GM23338 (cell line): ENCODE data around the gene UBAC1. TPM values are rescaled to one million over a fixed set of nuclear protein-coding genes. Genes with fewer than 3 reads are reported as not detected.

Source experiments
- ATAC-seq: fragments of 200-7000 bp; cut with Tn5 transposase; 3 replicates; pipeline ENCODE4 v1.9.1; 2020
- DNase-seq: peaks from one replicate; pipeline ENCODE4 v3.0.0-alpha.2; 2015; ENCODE audit warnings: low spot score
- H2AFZ ChIP-seq: fragments of 200-600 bp; sonication (generic); 2 replicates; pipeline ENCODE4 v1.8.0; 2016; ENCODE audit warnings: antibody characterized with exemption, mild to moderate bottlenecking, moderate library complexity
- H3F3A ChIP-seq: fragments of 200-600 bp; sonication (generic); replicated peaks from 2 replicates; pipeline ENCODE4 v1.8.0; 2017; ENCODE audit warnings: antibody characterized with exemption, mixed run types, low read depth
- H3K27ac ChIP-seq: fragments of 200-600 bp; sonication (generic); 2 replicates; pipeline ENCODE4 v1.6.1; 2016; ENCODE audit warnings: low read depth
- H3K27me3 ChIP-seq: fragments of 200-600 bp; sonication (generic); 2 replicates; pipeline ENCODE4 v1.8.0; 2016; ENCODE audit warnings: mild to moderate bottlenecking, mixed run types, moderate library complexity; ENCODE audit not compliant: insufficient read depth
- H3K36me3 ChIP-seq: fragments of 200-600 bp; sonication (generic); 2 replicates; pipeline ENCODE4 v1.8.0; 2016; ENCODE audit warnings: mild to moderate bottlenecking; ENCODE audit not compliant: insufficient read depth
- H3K4me1 ChIP-seq: fragments of 200-600 bp; sonication (generic); 2 replicates; pipeline ENCODE4 v1.8.0; 2016; ENCODE audit warnings: mild to moderate bottlenecking, moderate library complexity; ENCODE audit not compliant: insufficient read depth
- H3K4me2 ChIP-seq: fragments of 200-600 bp; sonication (generic); 2 replicates; pipeline ENCODE4 v1.7.1; 2017; ENCODE audit warnings: mixed run types
- H3K4me3 ChIP-seq: fragments of 200-600 bp; sonication (generic); 2 replicates; pipeline ENCODE4 v1.6.1; 2016; ENCODE audit warnings: mixed run types
- H3K79me2 ChIP-seq: fragments of 200-600 bp; sonication (generic); replicated peaks from 2 replicates; pipeline ENCODE4 v1.8.0; 2017; ENCODE audit warnings: mild to moderate bottlenecking; ENCODE audit not compliant: insufficient read depth
- H3K9me2 ChIP-seq: fragments of 200-600 bp; sonication (generic); 2 replicates; pipeline ENCODE4 v1.8.0; 2017; ENCODE audit not compliant: insufficient read depth
- H4K20me1 ChIP-seq: fragments of 200-600 bp; sonication (generic); replicated peaks from 2 replicates; pipeline ENCODE4 v1.8.0; 2017; ENCODE audit warnings: mild to moderate bottlenecking; ENCODE audit not compliant: insufficient read depth
- H3K27ac Mint-ChIP-seq: 2 replicates; pipeline ENCODE4 v1.8.0; 2020; ENCODE audit warnings: inconsistent platforms, mild to moderate bottlenecking, moderate library complexity, mixed read lengths
- H3K27me3 Mint-ChIP-seq: 3 replicates; pipeline ENCODE4 v1.8.0; 2022; ENCODE audit warnings: low read depth, mild to moderate bottlenecking, moderate library complexity, mixed read lengths, inconsistent platforms; ENCODE audit not compliant: insufficient read depth, poor library complexity
- H3K36me3 Mint-ChIP-seq: 3 replicates; pipeline ENCODE4 v1.8.0; 2021; ENCODE audit warnings: low read depth, mild to moderate bottlenecking, inconsistent platforms, moderate library complexity, mixed read lengths
- H3K4me1 Mint-ChIP-seq: 3 replicates; pipeline ENCODE4 v1.8.0; 2020; ENCODE audit warnings: mild to moderate bottlenecking, inconsistent platforms, mixed read lengths
- H3K4me3 Mint-ChIP-seq: 3 replicates; pipeline ENCODE4 v1.8.0; 2021; ENCODE audit warnings: moderate library complexity, mild to moderate bottlenecking, inconsistent platforms, mixed read lengths
- H3K9me3 Mint-ChIP-seq: 3 replicates; pipeline ENCODE4 v1.8.0; 2020; ENCODE audit warnings: moderate library complexity, mild to moderate bottlenecking, inconsistent platforms, mixed read lengths
- CREB1 ChIP-seq: fragments of 250-450 bp; sonication (Bioruptor Pico); IDR thresholded peaks from 2 replicates; pipeline ENCODE4 v1.5.0; 2020; ENCODE audit warnings: low read depth, mild to moderate bottlenecking, moderate library complexity
- CTCF ChIP-seq, 2 experiments: fragments of 200-600 bp in 1 of 2; sonication (generic) in 1 of 2; conservative IDR thresholded peaks; 2 replicates each; pipeline versions ENCODE4 v1.5.1 to v1.6.1; 2016 to 2017; ENCODE audit warnings: antibody characterized with exemption in 2 of 2, low read depth in 2 of 2, mild to moderate bottlenecking in 2 of 2, moderate library complexity in 1 of 2
- ETS1 ChIP-seq: IDR thresholded peaks from 2 replicates; pipeline ENCODE4 v1.6.1; 2016; ENCODE audit warnings: antibody characterized with exemption
- EZH2 ChIP-seq: fragments of 200-600 bp; sonication (generic); IDR thresholded peaks from one replicate; pipeline ENCODE4 v1.8.0; 2017; ENCODE audit warnings: antibody characterized with exemption, mild to moderate bottlenecking, low read depth; ENCODE audit not compliant: unreplicated experiment
- EZH2phosphoT487 ChIP-seq: fragments of 200-600 bp; sonication (generic); IDR thresholded peaks from one replicate; pipeline ENCODE4 v1.8.1; 2018; ENCODE audit warnings: antibody characterized with exemption; ENCODE audit not compliant: unreplicated experiment
- JUNB ChIP-seq: IDR thresholded peaks from one replicate; pipeline ENCODE4 v1.6.1; 2016; ENCODE audit warnings: antibody characterized with exemption; ENCODE audit not compliant: unreplicated experiment
- NANOG ChIP-seq: IDR thresholded peaks from 2 replicates; pipeline ENCODE4 v1.6.1; 2016; ENCODE audit warnings: antibody characterized with exemption, borderline replicate concordance
- POLR2AphosphoS5 ChIP-seq: IDR thresholded peaks from 2 replicates; pipeline ENCODE4 v1.6.1; 2016; ENCODE audit warnings: antibody characterized with exemption, low read depth
- REST ChIP-seq: IDR thresholded peaks from one replicate; pipeline ENCODE4 v1.6.1; 2018; ENCODE audit warnings: antibody characterized with exemption; ENCODE audit not compliant: unreplicated experiment
- STAT1 ChIP-seq: IDR thresholded peaks from one replicate; pipeline ENCODE4 v1.6.1; 2016; ENCODE audit warnings: antibody characterized with exemption; ENCODE audit not compliant: unreplicated experiment
- ZNF114 ChIP-seq: fragments of 250-450 bp; sonication (Bioruptor Pico); IDR thresholded peaks from 2 replicates; pipeline ENCODE4 v1.5.0; 2020; ENCODE audit warnings: mild to moderate bottlenecking, moderate library complexity
- ZNF331 ChIP-seq: fragments of 250-450 bp; sonication (Bioruptor Pico); IDR thresholded peaks from 2 replicates; pipeline ENCODE4 v1.5.0; 2020; ENCODE audit warnings: low read depth, mild to moderate bottlenecking, moderate library complexity
- ZNF462 ChIP-seq: fragments of 250-450 bp; sonication (Bioruptor Pico); IDR thresholded peaks from 2 replicates; pipeline ENCODE4 v1.5.0; 2020; ENCODE audit warnings: mild to moderate bottlenecking, moderate library complexity
- polyA plus RNA-seq: library from polyadenylated mRNA; unstranded; fragments of >200 nt; fragmentation: Nextera tagmentation; extraction: Ambion mirVana; gene quantifications from 2 replicates; pipeline ENCODE4 v1.2.1, GENCODE V29; 2016
- total RNA-seq: library from RNA; depleted of rRNA; stranded (reverse); fragments of >200 nt; shearing (Covaris generic); gene quantifications from 2 replicates; pipeline ENCODE4 v1.2.3, GENCODE V29; 2014

UBAC1 gene
- total and polyA plus RNA-seq, 2 experiments from 2014 or later: 63.2 to 86.6 TPM

- Histone ChIP-seq H3K4me1 (no peaks in the 10 kb centered on the region), H3K27ac (no peak overlapping the region), H3K9me2 (no peaks in the 10 kb centered on the region), H3K4me2 (no peak overlapping the region), H3K27me3 (no peaks in the 10 kb centered on the region), H4K20me1 (peaks cover 8% of the 10 kb centered on the region; the same call in 1 of the 2 replicates), H3K79me2 (peaks cover 8% of the 10 kb centered on the region), H3K36me3 (peaks cover 24% of the 10 kb centered on the region; the same call in 1 of the 2 replicates), H2AFZ (no peak overlapping the region), H3F3A (0 out of 2 replicates have a peak, but pooled peaks cover 5% of the 10 kb centered on the region), H3K4me3 (no peak overlapping the region)
- no peak overlapping the region for H3K4me3 Mint-ChIP-seq
- ATAC-seq (no peak), DNase-seq (no peak)
- TF ChIP-seq REST: no peak
- no peak for TF ChIP-seq ZNF462 (CRISPR knock-in tag)
- TF ChIP-seq CREB1 (CRISPR knock-in tag): no peak
- TF ChIP-seq ZNF331: no peak
- TF ChIP-seq ZNF114: no peak
- no peak for TF ChIP-seq ETS1
- no peak for TF ChIP-seq NANOG
- no peak for TF ChIP-seq CTCF (conservative IDR thresholded peaks at IDR 0.05; ENCODE audit: low read depth in 2 of 2)
- TF ChIP-seq STAT1: no peak
- no peak for TF ChIP-seq POLR2AphosphoS5
- no peak for TF ChIP-seq JUNB
- TF ChIP-seq EZH2: no peak
- TF ChIP-seq EZH2phosphoT487: no peak
- no peaks in the 10 kb centered on the region for H3K9me3 Mint-ChIP-seq
- no peaks in the 10 kb centered on the region for H3K4me1 Mint-ChIP-seq
- H3K36me3 Mint-ChIP-seq: peaks cover 59% of the 10 kb centered on the region
- peaks cover 3% of the 10 kb centered on the region for H3K27me3 Mint-ChIP-seq
- H3K27ac Mint-ChIP-seq: no peak overlapping the region
Observed at GRCh38 chr9:135948446-135948845, 12.7 kb downstream of the UBAC1 start.
